ENCODE data around the gene KHDC4. TPM values are rescaled to one million over a fixed set of nuclear protein-coding genes. Genes with fewer than 3 reads are reported as not detected.
"Not testable (repeated sequence)": the region's sequence is repeated elsewhere in the genome, so short reads cannot be mapped to it uniquely, and the experiment has no call there.

The KHDC4 gene
- total and polyA plus RNA-seq, 9 of the 15 experiments (the other 6 are each of a cell fraction or from before 2014, with no cell fraction given): 12.1 to 185 (median 65.6) TPM

- Histone ChIP-seq H3K4me3 (no peak overlapping the region), H3K9ac (ENCODE audit: insufficient read depth in 1 of 2, low read depth in 2 of 2, low read length in 2 of 2) (peak overlapping the region; percentile 2 to 69; a peak in 1 of 4 replicates), H3K9me3 (replicated peaks; ENCODE audit: control insufficient read depth, insufficient read depth, low read depth, low read length) (no peaks in the 10 kb centered on the region), H3K9me1 (ENCODE audit: control insufficient read depth, insufficient read depth, low read length) (no peaks in the 10 kb centered on the region), H3K36me3 (ENCODE audit: control insufficient read depth, insufficient read depth, low read length) (peaks cover 73% of the 10 kb centered on the region), H2AFZ (ENCODE audit: low read depth, low read length) (no peak overlapping the region), H3K4me1 (replicated peaks in 1 of 2; ENCODE audit: control insufficient read depth in 2 of 2, insufficient read depth in 2 of 2, low read length in 2 of 2) (peaks cover 12 to 13% of the 10 kb centered on the region in 2 experiments; a peak in 4 of 5 replicates), H3K27ac (ENCODE audit: extremely low read depth, low read depth, low read length) (no peak overlapping the region), H3K4me2 (ENCODE audit: insufficient read depth, low read length) (peak overlapping the region; percentile 37), H3K79me2 (ENCODE audit: control insufficient read depth, insufficient read depth, low read length) (peaks cover 72% of the 10 kb centered on the region), H4K20me1 (replicated peaks; ENCODE audit: control insufficient read depth, insufficient read depth, low read length) (0 out of 2 replicates have a peak, but pooled peaks cover 5% of the 10 kb centered on the region), H3K27me3 (ENCODE audit: control insufficient read depth in 2 of 2, insufficient read depth in 2 of 2, low read length in 2 of 2) (no peaks in the 10 kb centered on the region)
- CTCF ChIA-PET (ENCODE audit: low intra/inter-chr PET ratio): no interaction called here
- TF ChIP-seq SUPT5H (IDR thresholded peaks at IDR 0.05): 0 out of 2 replicates have a peak, but pooled peaks have one; percentile 22
- no peak for TF ChIP-seq NELFE (IDR thresholded peaks at IDR 0.05; ENCODE audit: insufficient read depth, insufficient read length)
- TF ChIP-seq ZBTB34 (CRISPR knock-in tag; IDR thresholded peaks at IDR 0.05): no peak
- TF ChIP-seq HSF4 (CRISPR knock-in tag; IDR thresholded peaks at IDR 0.05; ENCODE audit: borderline replicate concordance): no peak
- TF ChIP-seq C11orf30 (IDR thresholded peaks at IDR 0.05; ENCODE audit: low read depth): peak; percentile 50; the same call in 1 of the 2 replicates
- TF ChIP-seq POLR2A (conservative IDR thresholded peaks at IDR 0.05): 0 out of 2 replicates have a peak, but pooled peaks have one; percentile 45
- TF ChIP-seq HOMEZ (CRISPR knock-in tag; IDR thresholded peaks at IDR 0.05): no peak
- peak; percentile 71 for TF ChIP-seq ZNF316 (IDR thresholded peaks at IDR 0.05)
- 0 out of 2 replicates have a peak, but pooled peaks have one; percentile 14 for TF ChIP-seq MAFG (tag; conservative IDR thresholded peaks at IDR 0.05)
- TF ChIP-seq POLR2AphosphoS5 (IDR thresholded peaks at IDR 0.05; ENCODE audit: control insufficient read depth, insufficient read depth, low read depth, low read length): peak; percentile 43; the same call in 1 of the 2 replicates
- TF ChIP-seq KDM5B (IDR thresholded peaks at IDR 0.05; ENCODE audit: insufficient replicate concordance, low read depth, low read length): peak; percentile 12
- peak; percentile 39; the same call in 1 of the 2 replicates for TF ChIP-seq RBFOX2 (IDR thresholded peaks at IDR 0.05; ENCODE audit: low read depth, low read length)
- DNase-seq (ENCODE audit: extremely low read depth in 1 of 4, low spot score in 3 of 4) (no peak), FAIRE-seq (no peak), ATAC-seq (no peak)
- POLR2A ChIA-PET: interaction anchor here (0.6 to 6.3 kb wide), 15 partner anchors 10 to 167 kb away, joined by 3 to 100 read pairs (median 4); no protein-coding TSS in a partner anchor
- no TSS peak for BruUV-seq (replicated peaks)
- WGBS (ENCODE audit: insufficient coverage, low coverage, missing lambda C conversion rate): 77% methylated on average over 6 of the region's 7 CpGs
- in situ Hi-C loops (cut with MboI) (loop anchor here (5.0 kb wide), 1 partner anchor 136 kb away; no protein-coding TSS in a partner anchor), intact Hi-C loops (cut with micrococcal nuclease) (loop anchor here (2.0 to 10.0 kb wide), 2 partner anchors 73 to 193 kb away; partner anchors contain the start of gene SYT11)
Measured at GRCh38 chr1:155931332-155932038, 2.7 kb downstream of the KHDC4 start.

GRCh38 chr1:155930725-155931124 lies 3.5 kb downstream of the KHDC4 start:
- POLR2A ChIA-PET: interaction anchor here (0.6 to 6.3 kb wide), 9 partner anchors 9 to 168 kb away, joined by 3 to 100 read pairs (median 3); no protein-coding TSS in a partner anchor
- peaks cover 80% of the 10 kb centered on the region for H3K36me3 ChIP-seq (ENCODE audit: control insufficient read depth, insufficient read depth, low read length)
- in situ Hi-C loops (cut with MboI): loop anchor here (5.0 kb wide), 1 partner anchor 137 kb away; no protein-coding TSS in a partner anchor

More at GRCh38 chr1:155930725-155931124, 3.5 kb downstream of the KHDC4 start:
- H3K27me3 ChIP-seq (ENCODE audit: control insufficient read depth in 2 of 2, insufficient read depth in 2 of 2, low read length in 2 of 2); H3K9me1 ChIP-seq (ENCODE audit: control insufficient read depth, insufficient read depth, low read length); H4K20me1 ChIP-seq (replicated peaks; ENCODE audit: control insufficient read depth, insufficient read depth, low read length); H3K4me3 ChIP-seq; CTCF ChIA-PET (ENCODE audit: low intra/inter-chr PET ratio); BruUV-seq (replicated peaks); H3K9me3 ChIP-seq (replicated peaks; ENCODE audit: control insufficient read depth, insufficient read depth, low read depth, low read length); H2AFZ ChIP-seq (ENCODE audit: low read depth, low read length); FAIRE-seq; ATAC-seq; H3K27ac ChIP-seq (ENCODE audit: extremely low read depth, low read depth, low read length); H3K4me2 ChIP-seq (ENCODE audit: insufficient read depth, low read length); DNase-seq (ENCODE audit: extremely low read depth in 1 of 4, low spot score in 3 of 4): not testable (repeated sequence)
- H3K79me2 ChIP-seq (ENCODE audit: control insufficient read depth, insufficient read depth, low read length): peaks cover 72% of the 10 kb centered on the region
- peak overlapping the region in 1 of 2 experiments; percentile 69; a peak in 2 of 4 replicates for H3K9ac ChIP-seq (ENCODE audit: insufficient read depth in 1 of 2, low read depth in 2 of 2, low read length in 2 of 2)
- 92% methylated on average over 10 of the region's 10 CpGs for WGBS (ENCODE audit: insufficient coverage, low coverage, missing lambda C conversion rate)
- peaks cover 12 to 13% of the 10 kb centered on the region in 2 experiments; a peak in 4 of 5 replicates for H3K4me1 ChIP-seq (replicated peaks in 1 of 2; ENCODE audit: control insufficient read depth in 2 of 2, insufficient read depth in 2 of 2, low read length in 2 of 2)
- intact Hi-C loops (cut with micrococcal nuclease): loop anchor here (10.0 kb wide), 1 partner anchor 194 kb away; no protein-coding TSS in a partner anchor

All from K562 (cell line).